Esophagus squamous epithelium (tissue), 4 donors: ENCODE data around the gene CHI3L1.

Experiments used
- POLR2A ChIP-seq, 4 donors: fragments of 450-650 bp; IDR thresholded peaks; one replicate each; pipeline ENCODE4 v1.6.1; 2017; ENCODE audit warnings: antibody characterized with exemption in 4 of 4, mild to moderate bottlenecking in 4 of 4, moderate library complexity in 3 of 4
- TF ChIP-seq, protein P1 (sequence below), 6 experiments: fragments of 450-650 bp in 4 of 6; fragments of 200-600 bp in 2 of 6; sonication (generic) in 2 of 6; IDR thresholded peaks; one replicate each; pipeline ENCODE4 v1.5.1; 2016 to 2019; ENCODE audit warnings: antibody characterized with exemption in 6 of 6, mild to moderate bottlenecking in 4 of 6, moderate library complexity in 4 of 6

DNA sequence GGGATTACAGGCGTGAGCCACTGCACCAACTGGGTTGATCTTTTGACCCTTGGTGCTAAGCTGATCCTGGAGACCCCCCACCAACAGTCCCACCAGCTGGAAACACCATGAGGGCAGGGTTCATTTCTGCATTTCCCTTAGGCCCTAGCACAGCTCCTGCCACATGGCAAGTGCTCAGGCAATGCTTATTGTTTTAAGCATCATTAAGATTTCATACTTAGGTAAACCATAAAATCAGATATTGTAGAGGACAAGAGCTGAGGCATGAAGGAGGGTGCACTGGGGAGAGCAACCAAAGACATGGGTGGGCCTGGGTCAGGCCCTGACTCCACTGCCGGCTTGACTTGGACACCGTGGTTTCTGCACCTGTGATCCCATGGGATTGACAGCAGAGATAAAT lies 25.3 kb upstream of the CHI3L1 start:
- TF ChIP-seq, protein P1, sequence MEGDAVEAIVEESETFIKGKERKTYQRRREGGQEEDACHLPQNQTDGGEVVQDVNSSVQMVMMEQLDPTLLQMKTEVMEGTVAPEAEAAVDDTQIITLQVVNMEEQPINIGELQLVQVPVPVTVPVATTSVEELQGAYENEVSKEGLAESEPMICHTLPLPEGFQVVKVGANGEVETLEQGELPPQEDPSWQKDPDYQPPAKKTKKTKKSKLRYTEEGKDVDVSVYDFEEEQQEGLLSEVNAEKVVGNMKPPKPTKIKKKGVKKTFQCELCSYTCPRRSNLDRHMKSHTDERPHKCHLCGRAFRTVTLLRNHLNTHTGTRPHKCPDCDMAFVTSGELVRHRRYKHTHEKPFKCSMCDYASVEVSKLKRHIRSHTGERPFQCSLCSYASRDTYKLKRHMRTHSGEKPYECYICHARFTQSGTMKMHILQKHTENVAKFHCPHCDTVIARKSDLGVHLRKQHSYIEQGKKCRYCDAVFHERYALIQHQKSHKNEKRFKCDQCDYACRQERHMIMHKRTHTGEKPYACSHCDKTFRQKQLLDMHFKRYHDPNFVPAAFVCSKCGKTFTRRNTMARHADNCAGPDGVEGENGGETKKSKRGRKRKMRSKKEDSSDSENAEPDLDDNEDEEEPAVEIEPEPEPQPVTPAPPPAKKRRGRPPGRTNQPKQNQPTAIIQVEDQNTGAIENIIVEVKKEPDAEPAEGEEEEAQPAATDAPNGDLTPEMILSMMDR (IDR thresholded peaks at IDR 0.05) = no peak
- no peak for TF ChIP-seq POLR2A (IDR thresholded peaks at IDR 0.05)
